SKM-1 treated with dmso at 0.1 percent for 144 hours (cell line): ENCODE results near the gene HDAC3.

Source experiments
- DNase-seq: peaks from one replicate; lab custom pipeline; 2025; ENCODE audit not compliant: unreplicated experiment; lab: John Stamatoyannopoulos, UW

The HDAC3 gene

DNA sequence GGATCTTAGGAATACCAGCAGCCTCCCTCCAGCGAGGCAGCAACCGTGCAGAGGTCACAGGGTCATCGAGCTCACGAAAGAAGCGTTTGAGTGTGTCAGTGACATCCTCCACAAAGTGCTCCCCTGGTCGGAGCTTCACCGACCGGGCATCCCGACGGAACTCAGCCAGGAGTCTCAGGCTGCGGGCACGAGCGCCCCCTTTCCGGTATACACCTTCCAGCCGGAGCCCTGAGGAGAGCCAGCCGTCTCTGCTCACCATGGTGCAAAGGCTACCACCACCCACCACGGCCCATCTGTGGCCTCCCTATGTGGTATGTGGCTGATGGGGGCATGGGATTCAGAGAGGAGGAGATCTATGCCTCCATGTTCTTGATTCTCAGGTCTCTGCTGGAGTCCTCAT, 25.4 kb upstream of the HDAC3 start:
- no peak for DNase-seq

DNA sequence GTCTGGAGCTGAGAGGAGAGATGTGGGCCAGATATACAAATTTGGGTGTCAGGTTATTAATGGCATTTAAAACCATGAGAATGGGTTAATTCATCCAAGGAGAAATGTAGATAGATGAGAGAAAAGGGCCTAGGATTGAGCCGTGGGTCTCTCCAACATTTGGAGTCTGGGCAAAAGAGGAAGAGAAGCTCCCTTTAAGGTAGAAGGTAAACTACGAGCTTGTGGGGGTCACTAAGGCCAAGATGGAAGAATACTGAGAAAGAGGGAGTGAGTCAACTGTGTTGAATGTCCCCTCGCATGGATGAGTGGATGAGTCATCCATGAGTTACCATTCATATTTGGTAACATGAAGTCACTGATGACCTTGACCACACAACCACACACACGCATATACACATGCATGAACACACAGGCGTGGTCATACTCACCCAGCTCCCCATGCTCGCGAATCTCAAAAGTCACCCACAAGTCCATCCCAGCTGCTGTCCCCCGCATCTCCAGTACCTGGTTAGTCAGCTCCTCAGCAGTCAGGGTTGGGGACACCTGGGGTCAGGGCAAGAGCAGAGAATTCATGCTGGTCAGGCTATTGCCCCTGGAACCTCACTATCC, 21.4 kb upstream of the HDAC3 start:
- DNase-seq, result no peak

DNA sequence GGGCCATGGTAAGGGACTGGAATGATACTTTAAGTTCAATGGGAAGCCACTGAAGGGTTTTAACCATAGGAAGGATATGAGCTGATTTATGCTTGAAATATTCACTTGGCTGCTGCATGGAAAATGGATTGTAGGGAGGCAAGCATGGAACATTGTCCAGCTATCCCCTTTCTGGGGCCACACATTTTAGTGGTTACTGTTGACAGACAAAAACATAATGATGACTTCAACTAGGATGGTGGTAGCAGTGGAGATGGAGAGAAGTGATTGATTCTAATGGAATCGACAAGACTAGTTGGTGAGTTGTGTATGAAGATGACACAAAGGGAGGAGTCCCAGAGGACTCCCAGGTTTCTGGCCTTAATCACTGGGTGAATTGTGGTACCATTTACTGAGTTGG, 20.8 kb upstream of the HDAC3 start:
- no peak for DNase-seq

GRCh38 chr5:141656396-141656795, 19.7 kb upstream of the HDAC3 start:
- DNase-seq, result no peak

GRCh38 chr5:141655020-141655419, 18.4 kb upstream of the HDAC3 start:
- DNase-seq, result no peak

GRCh38 chr5:141654298-141654697, 17.6 kb upstream of the HDAC3 start:
- DNase-seq, result no peak

- DNase-seq, result no peak
Observed at GRCh38 chr5:141651728-141652105, 15.1 kb upstream of the HDAC3 start.

DNA sequence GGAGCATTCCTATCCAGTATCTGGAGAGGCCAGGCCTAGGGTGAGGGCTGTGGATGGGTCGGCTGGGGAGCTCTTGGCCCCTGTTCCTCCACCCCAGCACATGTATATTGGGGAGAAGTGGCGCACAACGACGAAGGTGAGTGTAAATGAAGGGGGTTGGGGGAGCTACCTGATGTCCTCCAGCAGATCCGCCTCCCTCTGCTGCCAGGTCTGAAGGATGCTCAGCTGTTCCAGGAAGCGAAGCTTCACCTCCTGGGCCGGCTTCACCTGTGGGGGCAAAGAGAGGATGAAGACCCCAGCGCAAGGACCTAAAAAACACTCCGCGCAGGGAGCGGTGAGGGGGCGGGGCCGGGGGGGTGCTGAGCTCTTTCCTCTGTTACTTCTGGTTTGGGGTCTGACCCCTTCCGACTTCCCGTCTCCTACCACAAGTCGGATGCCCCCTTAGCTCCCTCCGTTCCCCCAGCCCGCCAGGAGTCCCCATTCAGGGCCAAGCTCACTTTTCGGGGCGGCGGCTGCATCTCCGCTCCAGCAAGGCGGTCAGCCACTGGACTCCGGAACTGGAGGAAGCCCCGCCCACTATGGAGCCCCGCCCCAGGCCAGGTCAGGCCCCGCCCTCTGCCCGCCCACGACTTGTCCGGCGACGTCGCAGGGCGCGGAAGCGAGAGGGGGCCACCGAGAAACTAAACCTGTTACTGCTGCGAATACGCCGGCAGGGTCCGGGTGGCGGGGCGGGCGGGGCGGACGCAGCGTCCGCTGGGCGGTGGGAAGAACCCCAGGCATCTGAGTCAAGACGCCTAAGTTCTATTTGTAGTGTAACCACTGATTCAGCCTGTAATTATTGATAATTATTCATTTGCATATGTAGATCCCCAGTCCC, 14.4 kb upstream of the HDAC3 start, which contains the start of gene FCHSD1:
Gene FCHSD1, minus strand, starts transcription at position 568 of the 877 bp plus-strand sequence. Its CDS starts 50 bp downstream, at position 518.
- peak; percentile 55 for DNase-seq

DNA sequence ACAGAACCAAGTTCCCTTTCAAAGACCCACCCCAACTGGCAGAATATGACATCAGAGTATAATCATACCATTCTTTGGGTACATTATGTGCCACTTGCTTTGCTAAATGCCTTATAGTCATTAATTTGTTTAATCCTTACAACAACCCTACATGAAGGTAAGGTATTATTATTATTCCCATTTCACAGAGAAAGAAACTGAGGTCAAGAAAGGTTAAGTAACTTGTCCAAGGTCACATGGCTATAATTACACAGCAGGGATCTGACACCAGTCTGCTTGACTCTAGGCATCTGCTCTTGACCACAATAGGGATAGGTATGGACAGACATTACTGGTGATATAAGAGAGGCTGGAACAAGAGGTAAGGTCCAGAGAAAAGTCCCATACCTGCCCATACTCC, 13.3 kb upstream of the HDAC3 start:
- no peak for DNase-seq

DNA sequence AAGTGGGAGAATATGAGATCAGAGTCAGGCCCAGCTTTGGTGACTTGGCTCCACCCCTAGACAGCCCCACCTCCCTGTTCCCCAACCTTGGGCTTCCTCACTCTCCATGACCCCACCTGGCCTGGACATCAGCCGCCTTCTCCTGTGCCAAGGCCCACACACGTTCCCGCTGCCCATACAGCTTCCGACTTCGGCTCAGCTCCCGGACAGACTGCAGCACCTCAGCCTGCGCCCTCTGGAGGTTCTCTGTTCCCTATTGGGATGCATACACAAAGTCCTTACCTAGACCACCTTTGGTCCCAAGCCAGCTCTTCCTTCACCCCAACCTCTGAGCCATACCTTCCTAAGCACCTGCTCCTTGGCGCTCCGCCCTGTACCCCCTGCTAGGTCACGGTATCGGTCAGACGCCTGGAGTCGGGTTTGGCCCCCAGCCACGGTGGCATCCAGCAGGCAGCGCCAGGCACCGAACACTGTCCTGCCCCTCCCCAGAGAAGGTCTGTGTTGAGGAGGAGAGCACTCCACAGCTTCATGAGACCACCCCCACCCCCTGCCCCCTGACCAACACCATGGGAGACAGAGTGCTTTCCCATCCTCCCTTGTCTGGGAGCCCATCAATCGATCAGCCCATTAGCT, 12.5 kb upstream of the HDAC3 start:
- DNase-seq, result no peak

- no peak for DNase-seq
Observed at GRCh38 chr5:141647851-141648250, 11.2 kb upstream of the HDAC3 start.

DNA sequence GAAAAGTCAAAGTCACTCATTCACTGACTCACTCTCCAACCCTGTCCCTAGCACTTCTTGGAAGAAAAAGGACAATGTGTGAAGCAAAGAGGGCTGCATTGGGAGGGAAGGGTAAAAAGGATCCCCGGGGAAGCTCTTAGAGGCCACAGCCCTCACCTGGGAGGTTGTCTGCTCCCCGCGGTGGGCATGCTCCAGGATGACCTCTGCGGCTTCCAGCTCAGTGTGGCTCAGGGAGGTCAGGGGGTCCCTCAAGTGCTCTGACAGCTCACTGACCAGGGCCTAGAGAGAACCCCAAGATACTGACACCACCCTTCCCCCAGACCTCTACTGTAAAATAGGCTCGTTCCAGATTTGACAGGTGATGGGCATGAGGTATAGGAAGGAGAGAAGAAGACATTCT, 10.6 kb upstream of the HDAC3 start:
- DNase-seq, result no peak

GRCh38 chr5:141646026-141646425, 9.4 kb upstream of the HDAC3 start:
- no peak for DNase-seq

- DNase-seq, result no peak
Observed at GRCh38 chr5:141641634-141642267, 5.1 kb upstream of the HDAC3 start.

DNA sequence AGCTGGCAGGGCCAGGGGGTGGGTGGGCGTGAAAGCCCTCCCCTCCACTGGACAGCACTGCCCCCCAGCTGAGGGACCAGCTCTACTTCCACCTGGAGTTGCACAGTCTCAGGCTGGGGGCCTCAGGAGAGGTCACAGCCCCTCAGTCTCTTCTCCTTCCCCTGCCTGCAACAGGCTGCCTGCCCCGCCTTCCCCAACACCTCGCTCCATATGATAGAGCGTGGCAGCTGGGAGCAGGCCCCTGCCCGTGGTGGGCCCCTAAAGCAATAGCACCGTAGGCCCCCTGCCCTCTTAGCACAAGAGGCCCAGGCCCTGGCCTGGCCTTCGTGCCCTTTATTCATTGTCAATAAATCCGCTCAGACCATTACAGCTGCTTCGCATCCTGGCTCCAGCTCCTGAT, 4.0 kb upstream of the HDAC3 start:
- no peak for DNase-seq

- DNase-seq, result no peak
Observed at GRCh38 chr5:141640051-141640415, 3.4 kb upstream of the HDAC3 start.

DNA sequence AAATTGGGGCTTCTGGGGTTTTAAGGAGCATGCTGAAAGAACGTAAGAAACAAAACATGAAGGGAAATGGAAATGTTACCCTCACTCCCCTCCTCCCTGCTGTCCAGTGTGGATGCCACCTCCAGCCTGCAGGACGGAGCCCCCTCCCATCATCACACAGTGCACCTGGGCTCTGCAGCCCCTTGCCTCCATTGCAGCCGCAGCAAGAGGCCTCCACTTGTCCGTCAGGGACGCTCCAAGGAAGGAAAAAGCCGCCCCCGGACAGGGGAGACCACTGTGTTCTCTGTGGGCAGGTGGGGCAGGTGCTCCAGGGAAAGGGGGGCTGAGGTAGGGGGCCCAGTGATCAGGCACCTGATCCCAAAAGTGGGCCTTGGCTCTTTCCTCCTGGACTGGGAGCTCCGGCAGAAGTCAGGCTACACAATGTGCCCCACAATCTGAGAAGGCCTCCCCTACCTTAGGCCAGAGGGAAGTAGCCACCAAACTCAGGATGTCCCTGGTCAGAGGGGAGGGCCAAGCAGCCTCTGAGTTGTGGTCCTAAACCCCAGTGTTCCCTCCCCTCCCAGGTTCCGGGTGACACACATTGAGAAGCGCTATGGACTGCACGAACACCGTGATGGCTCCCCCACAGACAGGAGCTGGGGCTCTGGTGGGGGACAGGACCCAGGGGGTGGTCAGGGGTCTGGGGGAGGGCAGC, 2.9 kb upstream of the HDAC3 start:
- DNase-seq, result no peak

DNA sequence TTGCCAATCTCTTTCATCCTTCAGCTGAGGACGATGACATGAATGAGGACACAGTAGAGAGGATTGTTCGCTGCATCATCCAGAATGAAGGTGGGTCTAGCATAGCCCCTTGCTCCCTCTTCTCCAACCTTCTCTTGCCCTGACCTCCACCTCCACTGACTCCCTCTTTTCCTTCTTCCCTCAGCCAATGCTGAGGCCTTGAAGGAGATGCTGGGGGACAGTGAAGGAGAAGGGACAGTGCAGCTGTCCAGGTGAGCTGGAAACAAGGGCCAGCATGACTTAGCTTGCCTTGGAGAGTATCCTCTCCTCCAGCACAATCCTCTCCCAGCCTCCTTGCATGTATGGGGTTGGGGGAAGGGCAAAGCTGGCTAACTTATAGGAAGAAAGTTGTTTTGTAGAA, 2.1 kb upstream of the HDAC3 start:
- no peak for DNase-seq

- DNase-seq, result peak; percentile 43
Observed at GRCh38 chr5:141637767-141638419, 1.2 kb upstream of the HDAC3 start.

DNA sequence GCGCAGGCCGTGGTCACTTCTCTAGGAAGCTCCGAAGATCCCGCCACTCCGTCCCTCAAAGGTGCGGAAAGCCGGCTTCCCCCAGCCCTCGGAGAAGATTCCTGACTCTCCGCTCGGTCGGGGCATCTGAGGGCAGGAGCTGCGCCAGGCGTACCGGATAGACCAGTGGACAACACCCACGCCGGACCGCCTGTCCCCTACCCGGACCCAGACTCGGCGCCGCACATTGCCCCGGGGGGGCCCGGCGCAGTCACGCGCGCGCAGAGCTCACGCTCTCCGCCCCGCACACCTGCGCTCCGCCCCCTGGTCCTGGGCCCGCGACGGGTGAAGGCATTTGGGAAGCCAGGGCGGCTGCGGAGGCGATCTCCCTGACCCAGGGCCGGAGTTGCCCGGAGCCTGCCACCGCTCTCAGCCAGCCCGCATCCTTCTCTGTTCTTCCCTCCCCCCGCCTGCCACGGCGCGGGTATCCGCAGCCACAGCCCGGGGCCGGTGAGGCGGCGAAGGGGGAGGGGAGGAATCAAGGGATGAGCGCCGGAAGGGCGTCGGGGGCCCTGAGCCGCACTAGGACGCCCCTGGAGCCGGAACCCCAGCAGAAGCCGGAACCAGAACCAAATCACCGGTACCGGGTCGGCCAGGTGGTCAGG, 596 bp upstream of the HDAC3 start:
- no peak for DNase-seq
